A549 treated with AZD2906 at 1 μM for 4 hours (cell line): ENCODE measurements around the gene ZNF628. TPM values are rescaled to one million over a fixed set of nuclear protein-coding genes. Genes with fewer than 3 reads are reported as not detected.

Source experiments
- total RNA-seq: library from RNA; stranded (reverse); fragments of 200-300 nt; extraction: Qiagen RNA extraction; gene quantifications from 5 replicates; pipeline ENCODE4 v1.2.3, GENCODE V29; 2022

ZNF628 gene
- total RNA-seq: 5.1 to 10.1 TPM (median 7.8 TPM) in 5 replicates

DNA sequence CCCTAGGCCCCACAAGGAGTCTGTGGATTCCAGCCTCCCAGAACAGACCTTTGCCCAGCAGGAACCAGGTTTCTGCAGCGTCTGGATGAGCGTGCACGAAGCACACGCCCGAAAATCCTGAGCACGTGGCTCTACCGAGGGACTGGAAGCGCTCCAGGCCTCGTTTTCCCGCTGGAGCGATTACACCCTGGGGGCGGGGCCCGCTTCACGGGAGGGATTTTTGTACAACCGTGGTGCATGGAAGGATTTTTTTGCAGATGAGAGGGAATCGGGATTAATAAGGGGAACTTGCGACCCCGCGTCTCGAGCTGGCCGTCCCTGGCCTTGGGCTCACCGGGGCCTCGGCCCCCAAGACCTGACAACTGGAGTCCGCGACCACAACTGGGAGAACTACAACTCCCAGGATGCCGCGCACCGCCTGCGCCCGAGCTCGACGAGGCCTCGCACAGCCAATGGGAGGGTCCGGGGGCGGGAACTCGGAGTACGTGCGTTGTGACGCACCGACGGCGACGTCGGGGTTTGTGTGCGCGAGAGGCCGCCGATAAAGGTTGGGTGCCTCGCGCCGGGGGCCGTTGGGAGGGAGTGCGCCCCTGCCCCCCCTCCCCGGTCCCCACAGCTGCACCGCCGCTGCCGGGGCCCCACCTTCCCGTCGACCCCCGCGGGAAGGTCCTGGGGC, at the start of gene ZNF628:
Gene ZNF628 (plus strand): TSS at position 518 of the 676 bp plus-strand sequence. CDS start 3,294 bp downstream, outside the sequence.

GRCh38 chr19:55443045-55443823, 33.2 kb upstream of the ZNF628 start, which contains the start of gene SHISA7:
Gene SHISA7, minus strand, starts transcription at chr19:55443300. Its CDS starts 437 bp downstream, at chr19:55442863.

DNA sequence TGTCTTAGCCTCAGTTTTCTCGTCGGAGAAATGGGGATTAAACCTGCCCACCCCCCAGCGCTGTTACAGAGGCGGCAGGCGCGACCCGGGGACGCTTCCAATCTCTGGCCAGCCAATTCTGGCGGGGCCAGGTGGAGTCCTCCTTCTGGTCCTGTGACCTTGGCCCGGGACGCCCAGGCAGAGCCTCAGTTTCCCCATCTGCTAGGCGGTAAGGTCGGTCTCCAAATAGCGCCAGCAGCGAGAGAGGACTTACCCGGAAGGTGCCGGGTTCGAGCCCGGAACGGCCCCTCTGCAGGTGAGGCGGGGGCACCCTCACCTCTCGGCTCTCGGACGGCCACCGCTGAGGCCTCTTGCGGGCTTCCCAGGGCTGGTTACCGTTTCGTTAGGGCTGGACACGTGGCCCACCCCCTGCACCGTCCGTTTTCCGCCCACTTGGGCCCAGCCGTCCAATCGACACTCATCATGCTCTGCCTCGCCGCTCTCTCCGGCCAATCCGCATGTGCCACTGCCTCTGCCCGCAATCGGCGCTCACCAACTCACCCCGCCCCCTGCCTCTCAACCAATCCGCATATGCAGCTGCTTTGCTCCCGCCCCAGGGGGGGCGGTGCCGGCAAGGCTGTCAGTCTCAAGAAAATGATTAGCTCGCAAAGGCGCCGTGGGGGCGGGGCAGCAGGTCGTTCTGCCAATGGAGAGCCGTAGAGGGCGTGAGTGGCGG, 15.0 kb upstream of the ZNF628 start, which contains the start of gene ISOC2:
Gene ISOC2 (minus strand): TSS at position 384 of the 715 bp plus-strand sequence. CDS start 5,156 bp downstream, outside the sequence.

GRCh38 chr19:55464662-55465054, 11.8 kb upstream of the ZNF628 start, which contains the start of gene C19orf85:
Gene C19orf85, minus strand, starts transcription at chr19:55464751. Its CDS starts 197 bp downstream, at chr19:55464554.

GRCh38 chr19:55484593-55485438, 8.4 kb downstream of the ZNF628 start, which contains the start of gene NAT14:
Gene NAT14, plus strand, starts transcription at chr19:55485188. Its CDS starts 521 bp downstream, at chr19:55485709.

GRCh38 chr19:55487924-55488687, 11.7 kb downstream of the ZNF628 start, which contains the start of gene SSC5D:
Gene SSC5D, plus strand, starts transcription at chr19:55488436. Its CDS starts 154 bp downstream, at chr19:55488590.

Other genes with a start within 250 kb of the ZNF628 start
- gene TMEM86B, start 247.9 kb upstream of the ZNF628 start, total RNA-seq: 1.8 to 4.7 TPM (median 4.1 TPM) in 5 replicates
- 84.6 to 114 TPM (median 113 TPM) in 5 replicates for gene PPP6R1, start 217.6 kb upstream of the ZNF628 start, total RNA-seq
- 121 to 154 TPM (median 139 TPM) in 5 replicates for gene HSPBP1, start 196.5 kb upstream of the ZNF628 start, total RNA-seq
- gene BRSK1, start 192.6 kb upstream of the ZNF628 start, total RNA-seq: 2.8 to 3.4 TPM (median 3.3 TPM) in 5 replicates
- not detected in 5 replicates for gene TMEM150B, start 151.3 kb upstream of the ZNF628 start, total RNA-seq
- 5.2 to 6.3 TPM (median 6.0 TPM) in 5 replicates for gene KMT5C, start 136.7 kb upstream of the ZNF628 start, total RNA-seq
- 0.61 to 1.1 TPM (median 0.83 TPM) in 5 replicates for gene COX6B2, start 121.9 kb upstream of the ZNF628 start, total RNA-seq
- gene GARIN5B, start 113.4 kb upstream of the ZNF628 start, total RNA-seq: 0.03 to 0.14 TPM (median 0.12 TPM) in 5 replicates
- 9.6 to 11.2 TPM (median 10.5 TPM) in 5 replicates for gene IL11, start 106.2 kb upstream of the ZNF628 start, total RNA-seq
- 0.93 to 2.2 TPM (median 1.3 TPM) in 5 replicates for gene TMEM190, start 99.8 kb upstream of the ZNF628 start, total RNA-seq
- 2.0 to 9.6 TPM (median 7.8 TPM) in 5 replicates for gene TMEM238, start 92.3 kb upstream of the ZNF628 start, total RNA-seq
- 2,614 to 2,914 TPM (median 2,802 TPM) in 5 replicates for gene RPL28, start 90.7 kb upstream of the ZNF628 start, total RNA-seq
- 270 to 454 TPM (median 404 TPM) in 5 replicates for gene UBE2S, start 68.8 kb upstream of the ZNF628 start, total RNA-seq
- 0.01 TPM in 1 of 5 replicates, not detected in the others for gene SHISA7, start 33.3 kb upstream of the ZNF628 start, total RNA-seq
- gene ISOC2, start 15.0 kb upstream of the ZNF628 start, total RNA-seq: 55.5 to 66.5 TPM (median 58.3 TPM) in 5 replicates
- not detected in 5 replicates for gene C19orf85, start 11.9 kb upstream of the ZNF628 start, total RNA-seq
- 36.7 to 57.2 TPM (median 56.0 TPM) in 5 replicates for gene NAT14, start 8.6 kb downstream of the ZNF628 start, total RNA-seq
- gene SSC5D, start 11.8 kb downstream of the ZNF628 start, total RNA-seq: 0.40 to 0.99 TPM (median 0.66 TPM) in 5 replicates
- gene SBK2, start 60.5 kb downstream of the ZNF628 start, total RNA-seq: 1.5 to 2.4 TPM (median 1.9 TPM) in 5 replicates
- gene SBK3, start 68.9 kb downstream of the ZNF628 start, total RNA-seq: 1.9 to 2.2 TPM (median 2.1 TPM) in 5 replicates
- 20.8 to 35.0 TPM (median 33.5 TPM) in 5 replicates for gene ZNF579, start 104.2 kb downstream of the ZNF628 start, total RNA-seq
- 20.8 to 26.0 TPM (median 24.6 TPM) in 5 replicates for gene FIZ1, start 122.9 kb downstream of the ZNF628 start, total RNA-seq
- gene ZNF524, start 123.7 kb downstream of the ZNF628 start, total RNA-seq: 13.9 to 20.0 TPM (median 17.7 TPM) in 5 replicates
- gene ZNF865, start 129.0 kb downstream of the ZNF628 start, total RNA-seq: 7.1 to 12.5 TPM (median 12.2 TPM) in 5 replicates
- 4.4 to 6.8 TPM (median 6.4 TPM) in 5 replicates for gene ZNF784, start 147.9 kb downstream of the ZNF628 start, total RNA-seq
- 26.5 to 56.4 TPM (median 52.5 TPM) in 5 replicates for gene ZNF580, start 164.4 kb downstream of the ZNF628 start, total RNA-seq
- 40.1 to 50.7 TPM (median 47.5 TPM) in 5 replicates for gene ZNF581, start 167.0 kb downstream of the ZNF628 start, total RNA-seq
- gene CCDC106, start 171.6 kb downstream of the ZNF628 start, total RNA-seq: 15.2 to 19.4 TPM (median 16.9 TPM) in 5 replicates
- gene U2AF2, start 178.4 kb downstream of the ZNF628 start, total RNA-seq: 269 to 309 TPM (median 285 TPM) in 5 replicates
- gene EPN1, start 198.6 kb downstream of the ZNF628 start, total RNA-seq: 135 to 218 TPM (median 203 TPM) in 5 replicates